SU-DHL-6 (cell line): Measurements from ENCODE around the gene MEF2C.
"Not testable (repeated sequence)": the region's sequence is repeated elsewhere in the genome, so short reads cannot be mapped to it uniquely, and the experiment has no call there.

Experiments
- H2AFZ ChIP-seq: fragments of 200-600 bp; sonication (generic); 2 replicates; pipeline ENCODE4 v1.6.1; 2014; ENCODE audit warnings: low read depth, mild to moderate bottlenecking, moderate library complexity, mixed read lengths, antibody characterized with exemption, low read length; ENCODE audit not compliant: severe bottlenecking
- H3F3A ChIP-seq: fragments of 200-600 bp; shearing (Covaris generic); 2 replicates; pipeline ENCODE4 v1.6.0; 2016; ENCODE audit warnings: antibody characterized with exemption, mild to moderate bottlenecking; ENCODE audit not compliant: insufficient read depth
- H3K27ac ChIP-seq: fragments of 200-600 bp; sonication (generic); 2 replicates; pipeline ENCODE4 v1.5.1; 2016; ENCODE audit warnings: low read depth, mild to moderate bottlenecking, low read length, moderate library complexity, mixed read lengths
- H3K27me3 ChIP-seq: fragments of 200-600 bp; sonication (generic), shearing (Covaris generic); 2 replicates; pipeline ENCODE4 v1.6.0; 2014; ENCODE audit warnings: mild to moderate bottlenecking, low read length
- H3K36me3 ChIP-seq: fragments of 200-600 bp; sonication (generic); 2 replicates; pipeline ENCODE4 v1.6.1; 2014; ENCODE audit warnings: mild to moderate bottlenecking, low read length, mixed read lengths
- H3K4me2 ChIP-seq: fragments of 300-600, 200-600 bp; shearing (Covaris generic), sonication (generic); 2 replicates; pipeline ENCODE4 v1.6.0; 2014; ENCODE audit warnings: low read length, low read depth, mild to moderate bottlenecking; ENCODE audit not compliant: poor library complexity, severe bottlenecking
- H3K4me3 ChIP-seq: fragments of 200-600 bp; sonication (generic); 2 replicates; pipeline ENCODE4 v1.5.1; 2014; ENCODE audit warnings: antibody characterized with exemption, low read length, mild to moderate bottlenecking, mixed read lengths; ENCODE audit not compliant: insufficient read depth, poor library complexity, severe bottlenecking
- H3K79me2 ChIP-seq: fragments of 200-600 bp; sonication (generic); 2 replicates; pipeline ENCODE4 v1.6.1; 2014; ENCODE audit warnings: mild to moderate bottlenecking, low read length, moderate library complexity; ENCODE audit not compliant: insufficient read depth
- H3K9ac ChIP-seq: fragments of 200-600 bp; sonication (generic); 2 replicates; pipeline ENCODE4 v1.7.0; 2014; ENCODE audit warnings: mild to moderate bottlenecking, low read length
- H3K9me2 ChIP-seq: fragments of 200-600 bp; sonication (generic); replicated peaks from 2 replicates; pipeline ENCODE4 v1.6.1; 2014; ENCODE audit warnings: low read length; ENCODE audit not compliant: insufficient read depth
- H3K9me3 ChIP-seq: fragments of 200-600 bp; sonication (generic); 2 replicates; pipeline ENCODE4 v1.6.1; 2014; ENCODE audit warnings: low read length, mixed read lengths; ENCODE audit not compliant: insufficient read depth
- H4K20me1 ChIP-seq: fragments of 200-600 bp; sonication (generic); 2 replicates; pipeline ENCODE4 v1.6.1; 2014; ENCODE audit warnings: low read depth, mild to moderate bottlenecking, antibody characterized with exemption, low read length, moderate library complexity, mixed read lengths
- CTCF ChIP-seq: fragments of 200-600 bp; sonication (generic); IDR thresholded peaks from one replicate; pipeline ENCODE4 v1.5.1; 2017; ENCODE audit warnings: antibody characterized with exemption, mild to moderate bottlenecking, low read length, moderate library complexity; ENCODE audit not compliant: insufficient read depth, poor library complexity, severe bottlenecking
- EZH2phosphoT487 ChIP-seq: fragments of 200-600 bp; sonication (generic), shearing (Covaris generic); conservative IDR thresholded peaks from 2 replicates; pipeline ENCODE4 v1.6.1; 2018; ENCODE audit warnings: mild to moderate bottlenecking, antibody characterized with exemption, low read length, moderate library complexity, mixed read lengths

MEF2C gene

GRCh38 chr5:88924330-88924657, 41.3 kb upstream of the MEF2C start:
- TF ChIP-seq CTCF (no peak), EZH2phosphoT487 (no peak)
- Histone ChIP-seq H3K9me3 (no peaks in the 10 kb centered on the region), H3K4me2 (no peak overlapping the region), H3K27ac (no peak overlapping the region), H3K79me2 (no peaks in the 10 kb centered on the region), H3K9me2 (no peaks in the 10 kb centered on the region), H3K9ac (no peak overlapping the region), H3K4me3 (no peak overlapping the region), H2AFZ (no peak overlapping the region), H4K20me1 (no peaks in the 10 kb centered on the region), H3K36me3 (no peaks in the 10 kb centered on the region), H3F3A (no peaks in the 10 kb centered on the region), H3K27me3 (no peaks in the 10 kb centered on the region)

DNA sequence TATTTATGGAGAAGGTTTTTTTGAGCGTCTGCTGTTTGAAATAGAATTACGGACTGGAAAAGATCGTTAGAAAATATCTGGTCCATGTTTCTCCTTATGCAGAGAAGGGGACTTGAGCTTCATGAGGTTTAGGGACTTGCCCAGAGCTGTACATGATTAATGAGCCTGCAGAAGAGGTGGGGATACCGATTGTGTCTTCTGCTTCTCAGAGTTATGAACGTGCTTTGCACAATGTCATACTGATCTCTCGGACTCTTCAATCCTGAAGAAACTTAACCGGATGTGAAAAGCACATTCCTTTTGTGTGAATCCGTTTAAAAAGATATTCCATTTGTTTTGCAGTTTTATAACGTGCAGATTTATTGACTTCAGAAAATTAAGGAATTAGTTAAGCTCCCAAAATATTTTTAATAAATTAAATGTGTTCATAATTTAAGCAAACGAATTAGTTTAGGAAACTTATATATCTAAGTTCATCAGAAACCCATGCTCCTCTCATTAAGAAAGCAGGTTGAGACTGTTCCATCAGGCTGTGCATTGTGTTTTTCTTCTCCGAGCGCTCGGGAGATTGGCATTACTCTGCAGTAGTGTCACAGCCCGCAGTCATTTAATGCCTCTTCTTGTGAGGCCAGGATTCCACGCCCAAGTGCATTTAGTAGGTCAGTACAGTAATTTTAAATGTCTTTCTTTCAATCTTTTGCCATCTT, 40.8 kb upstream of the MEF2C start:
- H3K4me2 ChIP-seq = no peak overlapping the region
- no peaks in the 10 kb centered on the region for H3K27me3 ChIP-seq

GRCh38 chr5:88912743-88913142, 29.8 kb upstream of the MEF2C start:
- H3K4me2 ChIP-seq, H3K9me3 ChIP-seq, H3K36me3 ChIP-seq, H3K79me2 ChIP-seq, H4K20me1 ChIP-seq, H3K9ac ChIP-seq, H2AFZ ChIP-seq, H3K4me3 ChIP-seq, H3F3A ChIP-seq, H3K27me3 ChIP-seq, H3K27ac ChIP-seq, H3K9me2 ChIP-seq: not testable (repeated sequence)

More for the DNA sequence above, 40.8 kb upstream of the MEF2C start:
- Histone ChIP-seq H4K20me1 (no peaks in the 10 kb centered on the region), H3F3A (no peaks in the 10 kb centered on the region), H3K9me2 (no peaks in the 10 kb centered on the region), H2AFZ (no peak overlapping the region), H3K27ac (no peak overlapping the region), H3K36me3 (no peaks in the 10 kb centered on the region), H3K79me2 (no peaks in the 10 kb centered on the region), H3K4me3 (no peak overlapping the region), H3K9ac (no peak overlapping the region), H3K9me3 (no peaks in the 10 kb centered on the region)
- no peak for TF ChIP-seq CTCF
- TF ChIP-seq EZH2phosphoT487 = no peak

DNA sequence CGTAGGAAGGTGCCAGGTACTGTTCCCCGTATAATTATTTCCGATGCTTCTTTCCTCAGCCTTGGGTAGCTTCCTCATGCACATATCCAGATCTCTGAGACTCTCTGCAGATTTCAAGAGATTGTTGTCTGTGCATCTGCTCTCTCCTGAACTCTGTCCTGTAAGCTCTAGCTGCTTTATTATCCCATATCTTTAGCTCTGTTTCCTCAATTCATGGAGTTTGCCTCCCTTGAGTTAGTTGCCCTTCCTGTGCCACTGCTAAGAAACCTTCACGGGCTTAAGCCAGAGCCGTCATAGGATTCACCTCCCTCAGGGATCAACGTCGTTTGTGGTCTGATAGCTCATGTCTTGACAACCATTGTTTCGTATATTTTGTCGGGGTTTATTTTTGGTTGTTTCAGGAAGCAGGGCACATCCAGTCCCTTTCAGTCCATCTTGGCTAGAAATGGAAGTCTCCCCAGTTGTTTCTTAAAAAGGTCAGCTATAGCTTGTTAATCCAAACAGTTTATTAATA, 28.1 kb upstream of the MEF2C start:
- not testable (repeated sequence) for H2AFZ ChIP-seq, H3K9me3 ChIP-seq, H3K4me3 ChIP-seq, H3K36me3 ChIP-seq, H3F3A ChIP-seq, H3K9ac ChIP-seq, H3K79me2 ChIP-seq, H3K27ac ChIP-seq, H3K27me3 ChIP-seq, H4K20me1 ChIP-seq, H3K4me2 ChIP-seq, H3K9me2 ChIP-seq

- H3K9ac ChIP-seq, H3K9me2 ChIP-seq, H3F3A ChIP-seq, H3K79me2 ChIP-seq, H3K9me3 ChIP-seq, H3K4me3 ChIP-seq, H4K20me1 ChIP-seq, H3K4me2 ChIP-seq, H3K27me3 ChIP-seq, H3K36me3 ChIP-seq, H3K27ac ChIP-seq, H2AFZ ChIP-seq: not testable (repeated sequence)
These were observed 21.5 kb upstream of the MEF2C start for GRCh38 chr5:88904478-88904877.

DNA sequence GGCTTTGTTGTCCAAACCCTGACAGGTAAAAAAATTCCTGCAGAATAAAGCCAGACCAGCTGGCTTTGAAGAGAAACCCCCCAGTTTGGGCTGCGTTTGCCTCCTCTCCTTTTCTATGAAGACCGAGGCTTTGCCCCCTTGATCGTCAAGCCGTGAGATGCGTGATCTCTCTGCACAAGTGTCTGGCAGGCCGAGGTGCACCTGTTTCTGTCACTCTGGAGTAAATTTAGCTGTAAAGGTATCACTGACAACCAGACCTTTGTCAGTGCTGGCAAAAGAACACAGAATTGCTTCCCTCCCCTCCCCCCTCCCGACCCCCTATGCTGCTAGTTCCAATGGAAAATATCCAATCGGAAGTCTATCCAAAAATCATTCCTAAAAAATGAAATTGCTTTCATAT, 21.0 kb upstream of the MEF2C start:
- H3K36me3 ChIP-seq, H2AFZ ChIP-seq, H3K79me2 ChIP-seq, H3K9me2 ChIP-seq, H3F3A ChIP-seq, H3K27me3 ChIP-seq, H3K27ac ChIP-seq, H3K4me3 ChIP-seq, H3K9ac ChIP-seq, H3K4me2 ChIP-seq, H4K20me1 ChIP-seq, H3K9me3 ChIP-seq: not testable (repeated sequence)

- not testable (repeated sequence) for H3K9me2 ChIP-seq, H3K4me3 ChIP-seq, H2AFZ ChIP-seq, H3K4me2 ChIP-seq, H3K36me3 ChIP-seq, H4K20me1 ChIP-seq, H3F3A ChIP-seq, H3K9me3 ChIP-seq, H3K79me2 ChIP-seq, H3K9ac ChIP-seq, H3K27ac ChIP-seq, H3K27me3 ChIP-seq
These were observed 18.1 kb upstream of the MEF2C start for GRCh38 chr5:88901077-88901476.
